HUES48 (cell line): ENCODE data around the gene SIN3B.

ENCODE experiments used
- H3K27ac ChIP-seq: one replicate; pipeline ENCODE4 v1.7.0; 2013; ENCODE audit warnings: low read depth, low read length, inconsistent platforms
- H3K27me3 ChIP-seq: 2 replicates; pipeline ENCODE4 v1.6.1; 2013; ENCODE audit warnings: mild to moderate bottlenecking, low read length; ENCODE audit not compliant: control insufficient read depth, insufficient read depth
- H3K36me3 ChIP-seq: 2 replicates; pipeline ENCODE4 v1.6.1; 2013; ENCODE audit warnings: low read length; ENCODE audit not compliant: control insufficient read depth, insufficient read depth
- H3K4me1 ChIP-seq: 2 replicates; pipeline ENCODE4 v1.6.1; 2013; ENCODE audit warnings: mild to moderate bottlenecking, low read length; ENCODE audit not compliant: control insufficient read depth, insufficient read depth
- H3K4me3 ChIP-seq: 2 replicates; pipeline ENCODE4 v1.5.1; 2013; ENCODE audit warnings: mild to moderate bottlenecking, low read depth, low read length
- H3K9ac ChIP-seq: 2 replicates; pipeline ENCODE4 v1.6.1; 2013; ENCODE audit warnings: mild to moderate bottlenecking, low read depth, low read length, moderate library complexity
- H3K9me3 ChIP-seq: 2 replicates; pipeline ENCODE4 v1.6.1; 2013; ENCODE audit warnings: low read length; ENCODE audit not compliant: control insufficient read depth, insufficient read depth

Gene SIN3B

GRCh38 chr19:16850133-16850532, 20.9 kb downstream of the SIN3B start:
- Histone ChIP-seq H3K36me3 (peaks cover 97% of the 10 kb centered on the region), H3K27ac (no peak overlapping the region), H3K9ac (no peak overlapping the region), H3K27me3 (no peaks in the 10 kb centered on the region), H3K9me3 (no peaks in the 10 kb centered on the region), H3K4me1 (no peaks in the 10 kb centered on the region), H3K4me3 (no peak overlapping the region)

DNA sequence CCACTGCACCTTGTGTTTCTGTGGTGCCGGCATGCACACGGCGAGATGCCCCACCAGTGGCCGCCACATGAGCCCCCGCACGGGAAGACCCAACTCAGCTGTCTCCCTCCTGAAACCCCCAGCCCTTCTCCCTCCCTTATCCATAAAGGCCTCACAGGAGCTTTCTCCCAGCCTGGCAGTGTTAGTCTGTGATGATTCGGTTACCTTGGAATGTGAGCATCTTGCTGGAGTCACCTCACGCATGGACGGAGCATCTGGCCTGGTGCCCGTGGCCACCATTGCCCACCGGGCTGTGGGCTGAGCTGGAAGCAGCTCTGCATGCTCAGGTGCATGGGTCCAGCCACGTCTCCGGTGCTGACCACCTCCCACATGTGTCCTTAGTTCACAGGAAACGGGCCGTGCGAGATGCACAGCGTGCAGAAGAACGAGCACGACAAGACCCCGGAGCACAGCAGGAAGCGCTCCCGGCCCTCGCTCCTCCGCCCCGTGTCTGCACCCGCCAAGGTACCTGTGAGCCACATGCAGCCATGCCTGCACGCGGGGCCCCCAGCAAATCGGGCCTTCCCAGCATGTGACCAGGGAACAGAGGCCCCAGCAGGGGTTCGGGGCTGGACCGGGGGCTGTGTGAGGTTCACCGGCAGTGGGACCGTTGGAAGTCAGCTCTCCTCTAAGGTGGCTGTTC, 22.0 kb downstream of the SIN3B start:
- H3K9ac ChIP-seq, result no peak overlapping the region

GRCh38 chr19:16853066-16853465, 23.9 kb downstream of the SIN3B start:
- no peak overlapping the region for H3K4me3 ChIP-seq
- no peaks in the 10 kb centered on the region for H3K27me3 ChIP-seq
- peaks cover 78% of the 10 kb centered on the region for H3K36me3 ChIP-seq
- no peak overlapping the region for H3K27ac ChIP-seq
- H3K9ac ChIP-seq, result no peak overlapping the region
- no peaks in the 10 kb centered on the region for H3K4me1 ChIP-seq
- H3K9me3 ChIP-seq, result no peaks in the 10 kb centered on the region

More for the DNA sequence above, 22.0 kb downstream of the SIN3B start:
- Histone ChIP-seq H3K4me1 (no peaks in the 10 kb centered on the region), H3K27ac (no peak overlapping the region), H3K9me3 (no peaks in the 10 kb centered on the region), H3K36me3 (peaks cover 95% of the 10 kb centered on the region), H3K27me3 (no peaks in the 10 kb centered on the region), H3K4me3 (no peak overlapping the region)

DNA sequence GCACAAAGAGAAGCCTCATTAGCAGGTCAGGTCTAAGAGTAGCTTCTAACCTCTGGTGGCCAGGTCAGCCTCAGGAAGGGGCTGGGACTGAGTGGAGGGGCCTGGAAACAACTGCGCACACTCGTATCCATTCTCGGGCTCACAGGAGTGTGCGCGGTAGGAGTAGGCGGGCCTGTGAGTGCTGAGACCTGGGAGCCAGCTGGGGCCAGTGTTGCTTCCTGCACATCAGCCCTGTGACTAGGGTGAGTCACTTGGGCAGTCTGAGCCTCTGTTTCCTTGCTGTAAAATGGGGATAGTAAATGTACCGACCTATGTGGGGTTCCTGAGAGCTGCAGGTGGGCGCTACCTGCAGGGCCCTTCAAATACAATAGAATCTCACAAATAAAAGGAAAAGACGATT, 26.9 kb downstream of the SIN3B start:
- Histone ChIP-seq H3K27ac (no peak overlapping the region), H3K9ac (no peak overlapping the region), H3K4me3 (no peak overlapping the region), H3K4me1 (no peaks in the 10 kb centered on the region), H3K36me3 (peaks cover 53% of the 10 kb centered on the region), H3K27me3 (no peaks in the 10 kb centered on the region), H3K9me3 (no peaks in the 10 kb centered on the region)

DNA sequence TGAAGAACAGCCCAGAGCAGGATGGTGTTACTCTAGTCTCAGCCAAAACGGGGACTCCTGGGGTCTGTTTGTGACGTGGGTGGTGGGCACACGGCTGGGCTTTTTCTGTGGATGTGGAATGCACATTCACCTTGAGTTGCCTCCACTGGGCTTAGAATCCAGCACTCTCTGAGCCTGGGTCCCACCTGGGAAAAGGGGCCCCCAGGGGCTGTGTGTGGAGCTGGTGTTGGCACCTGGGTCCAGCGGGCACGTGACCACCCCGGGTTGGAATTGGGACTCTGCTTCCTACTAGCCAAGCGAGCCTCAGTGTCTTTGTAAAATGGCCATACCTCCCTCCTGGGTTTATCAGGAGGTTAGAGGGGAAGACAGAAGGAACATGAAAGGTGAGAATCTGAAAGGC, 30.4 kb downstream of the SIN3B start:
- H3K9me3 ChIP-seq, result no peaks in the 10 kb centered on the region
- peaks cover 45% of the 10 kb centered on the region for H3K36me3 ChIP-seq
- no peak overlapping the region for H3K4me3 ChIP-seq
- H3K4me1 ChIP-seq, result no peaks in the 10 kb centered on the region
- H3K9ac ChIP-seq, result no peak overlapping the region
- H3K27ac ChIP-seq, result no peak overlapping the region
- H3K27me3 ChIP-seq, result no peaks in the 10 kb centered on the region

DNA sequence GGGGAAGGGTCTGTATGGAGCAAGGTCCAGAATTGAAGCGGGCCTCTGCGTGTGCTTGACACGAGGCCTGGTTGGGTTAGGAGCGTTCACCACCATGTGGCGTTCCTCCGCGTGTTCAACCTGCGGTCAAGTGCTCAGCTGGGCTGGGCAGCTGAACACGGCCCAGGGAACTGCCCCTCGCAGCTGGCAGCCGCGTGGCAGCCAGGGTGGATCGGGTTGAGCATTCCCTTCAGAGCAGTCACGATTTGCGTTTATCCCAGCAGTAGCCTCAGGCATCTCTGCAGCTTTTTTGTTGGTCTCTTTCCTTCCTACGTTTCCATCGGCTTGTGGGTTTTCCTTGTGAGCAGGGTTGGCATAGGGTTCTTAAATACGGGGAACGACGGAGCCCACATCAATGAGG, 30.9 kb downstream of the SIN3B start:
- Histone ChIP-seq H3K4me3 (no peak overlapping the region), H3K4me1 (no peaks in the 10 kb centered on the region), H3K9ac (no peak overlapping the region), H3K36me3 (peaks cover 43% of the 10 kb centered on the region), H3K9me3 (no peaks in the 10 kb centered on the region), H3K27me3 (no peaks in the 10 kb centered on the region), H3K27ac (no peak overlapping the region)

- Histone ChIP-seq H3K4me3 (no peak overlapping the region), H3K9ac (no peak overlapping the region), H3K27ac (no peak overlapping the region), H3K4me1 (no peaks in the 10 kb centered on the region), H3K36me3 (peaks cover 45% of the 10 kb centered on the region), H3K27me3 (no peaks in the 10 kb centered on the region), H3K9me3 (no peaks in the 10 kb centered on the region)
These were observed 31.8 kb downstream of the SIN3B start for GRCh38 chr19:16861011-16861410.

GRCh38 chr19:16861834-16862233, 32.6 kb downstream of the SIN3B start:
- Histone ChIP-seq H3K4me3 (no peak overlapping the region), H3K27ac (no peak overlapping the region), H3K9ac (no peak overlapping the region), H3K27me3 (no peaks in the 10 kb centered on the region), H3K4me1 (no peaks in the 10 kb centered on the region), H3K9me3 (no peaks in the 10 kb centered on the region), H3K36me3 (peaks cover 50% of the 10 kb centered on the region)

GRCh38 chr19:16862826-16863415, 33.7 kb downstream of the SIN3B start:
- Histone ChIP-seq H3K36me3 (peaks cover 61% of the 10 kb centered on the region), H3K9ac (no peak overlapping the region), H3K4me3 (no peak overlapping the region), H3K4me1 (no peaks in the 10 kb centered on the region), H3K27me3 (no peaks in the 10 kb centered on the region), H3K9me3 (no peaks in the 10 kb centered on the region), H3K27ac (no peak overlapping the region)

- peaks cover 96% of the 10 kb centered on the region for H3K36me3 ChIP-seq
- no peaks in the 10 kb centered on the region for H3K27me3 ChIP-seq
- H3K4me1 ChIP-seq, result no peaks in the 10 kb centered on the region
- H3K9ac ChIP-seq, result no peak overlapping the region
- no peak overlapping the region for H3K27ac ChIP-seq
- no peaks in the 10 kb centered on the region for H3K9me3 ChIP-seq
- H3K4me3 ChIP-seq, result no peak overlapping the region
These were observed 38.0 kb downstream of the SIN3B start for GRCh38 chr19:16867211-16867610.

DNA sequence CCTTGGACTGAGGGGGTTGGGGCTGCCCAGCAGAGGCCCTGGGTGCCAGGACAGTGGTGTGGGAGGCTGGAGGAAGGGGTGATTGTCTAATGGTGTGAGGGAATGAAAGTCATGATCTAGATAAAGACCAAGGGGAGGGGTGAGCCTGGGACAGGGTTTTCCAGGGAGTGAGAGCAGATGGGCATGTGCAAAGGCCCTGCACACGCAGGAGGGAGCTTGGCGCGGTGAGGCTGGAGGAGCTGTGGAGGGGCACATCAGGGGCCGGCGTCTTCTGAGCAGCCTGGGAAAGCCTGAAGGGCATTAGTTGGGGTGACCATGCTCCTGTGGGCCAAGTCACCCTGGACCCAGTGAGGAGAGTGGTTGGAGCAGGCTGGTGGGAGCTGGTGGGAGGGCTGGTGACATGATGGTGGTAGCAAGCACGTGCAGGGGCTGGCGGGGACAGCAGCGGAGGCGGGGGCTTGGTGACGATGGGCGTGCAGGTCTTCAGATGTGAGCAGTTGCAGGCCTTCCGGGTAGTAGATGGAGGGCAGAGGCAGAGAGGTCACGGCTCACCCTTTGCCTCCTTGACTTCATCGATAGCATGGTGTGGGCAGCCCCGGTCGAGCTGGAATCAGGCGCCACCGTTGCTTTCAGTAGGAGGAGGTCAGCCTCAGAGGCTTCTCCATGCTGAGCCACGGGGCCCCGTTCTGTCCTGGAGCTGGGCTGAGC, 39.4 kb downstream of the SIN3B start:
- H3K9ac ChIP-seq, result no peak overlapping the region
- H3K27me3 ChIP-seq, result no peaks in the 10 kb centered on the region

More for the DNA sequence above, 39.4 kb downstream of the SIN3B start:
- H3K9me3 ChIP-seq, result no peaks in the 10 kb centered on the region
- peaks cover 93% of the 10 kb centered on the region for H3K36me3 ChIP-seq
- no peak overlapping the region for H3K4me3 ChIP-seq
- H3K4me1 ChIP-seq, result no peaks in the 10 kb centered on the region
- H3K27ac ChIP-seq, result no peak overlapping the region
